Measurements from ENCODE around the gene ANKRD29. TPM values are rescaled to one million over a fixed set of nuclear protein-coding genes. Genes with fewer than 3 reads are reported as not detected.

The ANKRD29 gene
- total and polyA plus RNA-seq, 2 experiments from 2014 or later: 6.6 to 36.6 TPM

DNA sequence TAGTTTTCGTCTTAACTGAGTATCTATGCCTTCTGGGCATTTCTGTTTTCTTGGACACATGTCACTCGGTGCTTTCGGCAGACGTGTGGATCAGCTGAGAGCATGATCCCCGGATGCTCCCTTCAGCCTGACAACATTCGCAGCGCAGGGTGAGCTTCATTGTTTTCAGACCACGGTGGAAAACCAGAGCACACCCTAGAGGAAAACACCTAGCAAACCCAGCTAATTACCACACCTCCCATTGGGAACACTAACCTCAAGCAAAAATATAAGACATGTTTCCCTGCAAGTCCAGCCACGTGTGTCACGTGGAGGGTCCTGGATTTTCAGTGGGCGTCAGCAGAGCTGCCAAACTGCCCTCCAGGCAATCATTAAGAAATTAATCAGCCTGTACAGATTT, 31.0 kb downstream of the ANKRD29 start:
- peak; percentile 54 for DNase-seq (ENCODE audit: low spot score)
- no peak overlapping the region for H3K4me2 ChIP-seq

GRCh38 chr18:23631312-23631711, 31.4 kb downstream of the ANKRD29 start:
- H3K9me3 Mint-ChIP-seq: no peaks in the 10 kb centered on the region
- H3K36me3 Mint-ChIP-seq (ENCODE audit: low read depth): no peaks in the 10 kb centered on the region
- Histone ChIP-seq H2AFZ (peak overlapping the region; percentile 85; the same call in 1 of the 2 replicates), H3K4me2 (no peak overlapping the region), H3K36me3 (ENCODE audit: insufficient read depth) (no peaks in the 10 kb centered on the region), H3K4me3 (no peak overlapping the region), H3K27me3 (ENCODE audit: insufficient read depth) (no peaks in the 10 kb centered on the region), H3K4me1 (ENCODE audit: insufficient read depth) (no peaks in the 10 kb centered on the region), H3F3A (replicated peaks; ENCODE audit: low read depth) (no peaks in the 10 kb centered on the region), H3K9me2 (ENCODE audit: insufficient read depth) (no peaks in the 10 kb centered on the region), H3K27ac (ENCODE audit: low read depth) (no peak overlapping the region), H3K79me2 (replicated peaks; ENCODE audit: insufficient read depth) (no peaks in the 10 kb centered on the region), H4K20me1 (replicated peaks; ENCODE audit: insufficient read depth) (no peaks in the 10 kb centered on the region)
- no peak for ATAC-seq
- H3K27me3 Mint-ChIP-seq (ENCODE audit: insufficient read depth, low read depth, poor library complexity): peaks cover 5% of the 10 kb centered on the region
- no peak overlapping the region for H3K27ac Mint-ChIP-seq
- no peak for DNase-seq (ENCODE audit: low spot score)
- no peak overlapping the region for H3K4me3 Mint-ChIP-seq
- peaks cover 11% of the 10 kb centered on the region for H3K4me1 Mint-ChIP-seq
- TF ChIP-seq JUNB (IDR thresholded peaks at IDR 0.05; ENCODE audit: unreplicated experiment) (no peak), POLR2AphosphoS5 (IDR thresholded peaks at IDR 0.05; ENCODE audit: low read depth) (no peak), ZNF462 (CRISPR knock-in tag; IDR thresholded peaks at IDR 0.05) (no peak), EZH2phosphoT487 (IDR thresholded peaks at IDR 0.05; ENCODE audit: unreplicated experiment) (no peak), CTCF (conservative IDR thresholded peaks at IDR 0.05; ENCODE audit: low read depth in 2 of 2) (no peak), CREB1 (CRISPR knock-in tag; IDR thresholded peaks at IDR 0.05; ENCODE audit: low read depth) (no peak)
- TF ChIP-seq, protein P1, sequence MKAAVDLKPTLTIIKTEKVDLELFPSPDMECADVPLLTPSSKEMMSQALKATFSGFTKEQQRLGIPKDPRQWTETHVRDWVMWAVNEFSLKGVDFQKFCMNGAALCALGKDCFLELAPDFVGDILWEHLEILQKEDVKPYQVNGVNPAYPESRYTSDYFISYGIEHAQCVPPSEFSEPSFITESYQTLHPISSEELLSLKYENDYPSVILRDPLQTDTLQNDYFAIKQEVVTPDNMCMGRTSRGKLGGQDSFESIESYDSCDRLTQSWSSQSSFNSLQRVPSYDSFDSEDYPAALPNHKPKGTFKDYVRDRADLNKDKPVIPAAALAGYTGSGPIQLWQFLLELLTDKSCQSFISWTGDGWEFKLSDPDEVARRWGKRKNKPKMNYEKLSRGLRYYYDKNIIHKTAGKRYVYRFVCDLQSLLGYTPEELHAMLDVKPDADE (IDR thresholded peaks at IDR 0.05): no peak

More for the DNA sequence above, 31.0 kb downstream of the ANKRD29 start:
- Histone ChIP-seq H4K20me1 (replicated peaks; ENCODE audit: insufficient read depth) (no peaks in the 10 kb centered on the region), H3K9me2 (ENCODE audit: insufficient read depth) (no peaks in the 10 kb centered on the region), H3K27ac (ENCODE audit: low read depth) (no peak overlapping the region), H3K36me3 (ENCODE audit: insufficient read depth) (no peaks in the 10 kb centered on the region), H3F3A (replicated peaks; ENCODE audit: low read depth) (no peaks in the 10 kb centered on the region), H3K79me2 (replicated peaks; ENCODE audit: insufficient read depth) (no peaks in the 10 kb centered on the region), H2AFZ (peak overlapping the region; percentile 85; the same call in 1 of the 2 replicates), H3K4me3 (no peak overlapping the region), H3K27me3 (ENCODE audit: insufficient read depth) (no peaks in the 10 kb centered on the region), H3K4me1 (ENCODE audit: insufficient read depth) (no peaks in the 10 kb centered on the region)
- Mint-ChIP-seq H3K4me1 (peaks cover 11% of the 10 kb centered on the region), H3K4me3 (no peak overlapping the region), H3K27ac (no peak overlapping the region), H3K27me3 (ENCODE audit: insufficient read depth, low read depth, poor library complexity) (peaks cover 5% of the 10 kb centered on the region), H3K9me3 (no peaks in the 10 kb centered on the region), H3K36me3 (ENCODE audit: low read depth) (no peaks in the 10 kb centered on the region)
- peak; percentile 92 for ATAC-seq
- no peak for TF ChIP-seq ZNF114 (CRISPR knock-in tag; IDR thresholded peaks at IDR 0.05)
- TF ChIP-seq CTCF (conservative IDR thresholded peaks at IDR 0.05; ENCODE audit: low read depth in 2 of 2): peak in 1 of 2 experiments; percentile 28; a peak in 2 of 4 replicates
